GM12891 (cell line): ENCODE data around the gene STK35.

Experiments used
- POLR2A ChIP-seq: IDR thresholded peaks from 2 replicates; pipeline ENCODE4 v1.6.1; 2011; ENCODE audit warnings: low read depth, low read length, control low read depth
- POLR2AphosphoS5 ChIP-seq: IDR thresholded peaks from 2 replicates; pipeline ENCODE4 v1.6.1; 2011; ENCODE audit warnings: low read depth, low read length, control low read depth
- POU2F2 ChIP-seq: IDR thresholded peaks from 2 replicates; pipeline ENCODE4 v1.6.1; 2011; ENCODE audit warnings: low read depth, mild to moderate bottlenecking, control low read depth, low read length, moderate library complexity
- SPI1 ChIP-seq: IDR thresholded peaks from 2 replicates; pipeline ENCODE4 v1.6.1; 2011; ENCODE audit warnings: low read depth, low read length, control low read depth
- TAF1 ChIP-seq: IDR thresholded peaks from 2 replicates; pipeline ENCODE4 v1.6.1; 2011; ENCODE audit warnings: low read depth, low read length, control low read depth

GRCh38 chr20:2141600-2142575, 40.3 kb downstream of the STK35 start:
- TF ChIP-seq POLR2A (no peak), TAF1 (no peak), POU2F2 (no peak), POLR2AphosphoS5 (no peak), SPI1 (no peak)
